Heart left ventricle (tissue), 16 donors: ENCODE measurements around the gene PARP8. TPM values are rescaled to one million over a fixed set of nuclear protein-coding genes. Genes with fewer than 3 reads are reported as not detected.

ENCODE experiments used
- ATAC-seq, 4 donors: fragments of 200-7000 bp; cut with Tn5 transposase; one replicate each; pipeline ENCODE4 v1.9.1; 2020 to 2022; ENCODE audit warnings: moderate library complexity in 4 of 4, mild to moderate bottlenecking in 3 of 4, moderate number of reproducible peaks in 1 of 4
- DNase-seq, 5 donors: peaks; one replicate each; pipeline ENCODE4 v3.0.0-alpha.2; 2020
- H3K27ac ChIP-seq, 12 donors: fragments of 200-600 bp; sonication (generic) in 4 of 12; one replicate each; pipeline versions ENCODE4 v1.5.0 to v1.8.0; 2016 to 2022; ENCODE audit warnings: mild to moderate bottlenecking in 2 of 12
- H3K27me3 ChIP-seq, 9 donors: fragments of 200-600 bp; sonication (generic) in 2 of 9; one replicate each; pipeline versions ENCODE4 v1.5.1 to v1.8.0; 2016 to 2022; ENCODE audit warnings: mild to moderate bottlenecking in 3 of 9
- H3K36me3 ChIP-seq, 9 donors: fragments of 200-600 bp; sonication (generic) in 2 of 9; one replicate each; pipeline versions ENCODE4 v1.5.0 to v1.8.0; 2018 to 2022; ENCODE audit warnings: mild to moderate bottlenecking in 2 of 9
- H3K4me1 ChIP-seq, 12 donors: fragments of 200-600 bp; sonication (generic) in 4 of 12; one replicate each; pipeline versions ENCODE4 v1.5.0 to v1.8.0; 2016 to 2022; ENCODE audit warnings: mild to moderate bottlenecking in 3 of 12
- H3K4me3 ChIP-seq, 12 donors: fragments of 200-600 bp; sonication (generic) in 4 of 12; one replicate each; pipeline versions ENCODE4 v1.5.0 to v1.8.0; 2017 to 2022; ENCODE audit warnings: mild to moderate bottlenecking in 9 of 12, moderate library complexity in 4 of 12
- H3K9me3 ChIP-seq, 12 donors: fragments of 200-600 bp; sonication (generic) in 4 of 12; one replicate each; pipeline versions ENCODE4 v1.5.0 to v1.8.0; 2016 to 2022; ENCODE audit warnings: mild to moderate bottlenecking in 1 of 12
- CTCF ChIP-seq, 12 donors: fragments of 200-600 bp; sonication (generic) in 4 of 12; IDR thresholded peaks; one replicate each; pipeline versions ENCODE4 v1.5.0 to v1.8.0; 2018 to 2022; ENCODE audit warnings: antibody characterized with exemption in 12 of 12, mild to moderate bottlenecking in 5 of 12
- POLR2A ChIP-seq, 2 donors: fragments of 450-650 bp; IDR thresholded peaks; one replicate each; pipeline ENCODE4 v1.6.1; 2017; ENCODE audit warnings: antibody characterized with exemption in 2 of 2, mild to moderate bottlenecking in 2 of 2, moderate library complexity in 2 of 2
- WGBS, 4 donors: extraction: QIAGEN DNeasy Blood & Tissue Kit in 2 of 4; methylation state at CpG; one replicate each; pipeline versions ENCODE4 v1.1.5 to v1.1.7; 2013 to 2018; 5-methylcytosine and 5-hydroxymethylcytosine counted together
- intact Hi-C, 10 donors: fragments of 100-400 bp; cut with DNase I; formaldehyde crosslinking; loops; one replicate each; pipeline versions ENCODE4 v1.11.1 to v1.14.2; 2022
- polyA plus RNA-seq, 2 donors: library from polyadenylated mRNA; stranded (reverse); fragments of 200-250 nt; gene quantifications; one replicate each; pipeline ENCODE4 v1.2.3, GENCODE V29; 2013
- total RNA-seq, 9 donors: library from RNA; depleted of rRNA in 2 of 9; stranded (reverse); fragments of >200 nt in 2 of 9; fragmentation: NEBNext Ultra II Directional in 3 of 9; extraction: Animal tissue kit (Norgen Biotek cat#: 25700) in 3 of 9; gene quantifications; one replicate each; pipeline versions ENCODE4 v1.1.0 to v1.2.4, GENCODE V29; 2016 to 2023
- donor health status: ischemic (EF 13 %, LVEDD 7.1; RV severe dilation, severe dysfunction).
- donor health status: healthy with polysubstance abuse.
- donor health status: DM: no; HTN: yes; CAD: no.
- donor health status: DM: no; HTN: no; CAD: no.
- donor health status: ischemic (EF 25% LVEDD 6.9; RV normal size, moderate dysfunction).
- donor health status: ischemic (EF 25% LVEDD 5.7; RV mildly dilated, moderate dysfunction).
- donor health status: healthy.
- donor health status: DM: yes; HTN: yes; CAD: no.
- donor health status: ischemic (EF 35%, LVEDD 5.7; RV mildly dilated, moderate dysfunction).
- donor health status: nonischemic (EF 11% LVEDD 7.7; RV severe dilation, severe dysfunction).
- donor health status: DM: yes; HTN: yes; CAD: no.
- donor health status: PGD.
- donor health status: ischemic (EF 29% LVEDD 5.4; RV normal size, mild dysfunction).
- donor health status: nonischemic (EF 23%, LVEDD 6.1; RV moderate dilation, normal function).

PARP8 gene
- total and polyA plus RNA-seq, 11 donors: 1.6 to 22.5 (median 6.0) TPM

DNA sequence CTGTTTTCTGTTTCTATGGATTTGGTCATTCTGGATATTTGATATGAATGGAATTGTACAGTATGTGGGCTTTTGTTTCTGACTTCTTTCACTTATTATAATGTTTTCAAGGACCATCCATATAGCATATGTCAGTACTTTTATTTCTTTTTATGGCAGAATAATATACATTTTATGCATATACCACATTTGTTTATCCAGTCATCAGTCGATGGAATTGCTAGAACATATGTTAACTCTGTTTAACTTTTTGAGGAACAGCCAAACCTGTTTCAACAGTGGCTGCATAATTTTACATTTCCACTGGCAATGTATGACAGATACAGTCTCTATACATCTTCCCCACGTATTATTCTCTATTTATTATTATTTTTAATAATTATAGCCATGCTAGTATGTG lies 131.6 kb downstream of the PARP8 start:
- intact Hi-C loops: no loop called here
- H3K27me3 ChIP-seq: no peaks in the 10 kb centered on the region
- peaks cover 0 to 40% (median 13%) of the 10 kb centered on the region in 9 donors for H3K36me3 ChIP-seq
- TF ChIP-seq POLR2A (IDR thresholded peaks at IDR 0.05): no peak
- no peak for TF ChIP-seq CTCF (IDR thresholded peaks at IDR 0.05)
- H3K27ac ChIP-seq: no peak overlapping the region
- peaks cover 0 to 13% (median 7%) of the 10 kb centered on the region in 12 donors for H3K9me3 ChIP-seq
- WGBS, 4 donors: 87 to 92% (median 91%) methylated on average over 2 of the region's 2 CpGs
- H3K4me1 ChIP-seq: no peaks in the 10 kb centered on the region
- H3K4me3 ChIP-seq: no peak overlapping the region
- DNase-seq (no peak), ATAC-seq (no peak)

DNA sequence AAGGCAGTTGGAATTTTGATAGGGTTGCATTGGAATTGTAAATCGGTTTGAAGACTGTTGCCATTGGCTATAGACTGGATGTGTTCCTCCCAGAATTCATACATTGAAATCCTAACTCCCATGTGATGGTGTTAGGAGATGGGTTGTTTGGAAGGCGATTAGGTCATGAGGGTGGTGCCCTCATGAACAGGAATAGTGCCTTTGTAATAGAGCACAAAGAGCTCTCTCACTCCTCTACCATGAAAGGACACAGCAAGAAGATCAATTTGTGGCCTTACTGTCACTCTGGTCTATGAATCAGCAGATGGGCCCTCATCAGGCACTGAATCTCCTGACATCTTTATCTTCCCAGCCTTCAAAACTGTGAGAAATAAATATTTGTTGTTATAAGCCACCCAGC lies 133.2 kb downstream of the PARP8 start:
- Histone ChIP-seq H3K27me3 (no peaks in the 10 kb centered on the region), H3K9me3 (peaks cover 0 to 24% (median 10%) of the 10 kb centered on the region in 12 donors), H3K4me1 (no peaks in the 10 kb centered on the region), H3K36me3 (peaks cover 0 to 34% (median 9%) of the 10 kb centered on the region in 9 donors), H3K4me3 (no peak overlapping the region), H3K27ac (no peak overlapping the region)
- DNase-seq (no peak), ATAC-seq (no peak)
- TF ChIP-seq POLR2A (IDR thresholded peaks at IDR 0.05) (no peak), CTCF (IDR thresholded peaks at IDR 0.05) (no peak)
- intact Hi-C loops: no loop called here
- WGBS, 4 donors: 90 to 95% (median 93%) methylated on average over 2 of the region's 2 CpGs

DNA sequence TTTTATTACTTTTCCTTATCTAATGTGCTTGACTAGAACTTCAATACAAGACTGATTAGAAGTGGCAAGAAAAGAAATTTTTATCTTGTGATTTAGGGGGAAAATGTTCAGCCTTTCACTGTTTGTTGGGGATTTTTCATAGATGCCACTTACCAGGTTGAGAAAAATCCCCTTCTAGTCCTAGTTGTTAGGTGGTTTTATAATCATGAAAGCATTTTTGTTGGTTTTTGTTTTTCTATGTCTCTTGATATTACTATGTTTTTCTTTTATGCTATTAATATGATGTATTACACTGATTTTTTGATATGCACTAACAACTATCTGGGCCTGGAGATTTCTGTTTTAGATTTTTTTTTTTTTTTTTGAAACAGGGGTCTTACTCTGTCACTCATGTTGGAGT lies 134.0 kb downstream of the PARP8 start:
- Histone ChIP-seq H3K4me1 (no peaks in the 10 kb centered on the region), H3K9me3 (peaks cover 0 to 24% (median 10%) of the 10 kb centered on the region in 12 donors), H3K36me3 (peaks cover 0 to 25% (median under 1%) of the 10 kb centered on the region in 9 donors), H3K27me3 (no peaks in the 10 kb centered on the region), H3K4me3 (no peak overlapping the region), H3K27ac (no peak overlapping the region)
- intact Hi-C loops: no loop called here
- ATAC-seq (no peak), DNase-seq (no peak)
- TF ChIP-seq CTCF (IDR thresholded peaks at IDR 0.05) (no peak), POLR2A (IDR thresholded peaks at IDR 0.05) (no peak)

- 30 to 41% (median 35%) methylated on average over 2 of the region's 2 CpGs for WGBS, 4 donors
- ATAC-seq: peak; percentile 47 to 80 (median 67)
- H3K27ac ChIP-seq: peak overlapping the region in 2 of 12 donors; percentile 41 to 49
These were observed 141.2 kb downstream of the PARP8 start for GRCh38 chr5:50807661-50808060.

More at GRCh38 chr5:50807661-50808060, 141.2 kb downstream of the PARP8 start:
- TF ChIP-seq CTCF (IDR thresholded peaks at IDR 0.05) (no peak), POLR2A (IDR thresholded peaks at IDR 0.05) (no peak)
- peaks cover 0 to 22% (median 7%) of the 10 kb centered on the region in 12 donors for H3K9me3 ChIP-seq
- H3K4me1 ChIP-seq: peaks cover 0 to 13% (median 0%) of the 10 kb centered on the region in 12 donors
- DNase-seq: no peak
- H3K27me3 ChIP-seq: no peaks in the 10 kb centered on the region
- intact Hi-C loops: no loop called here
- peaks cover 0 to 16% (median 0%) of the 10 kb centered on the region in 9 donors for H3K36me3 ChIP-seq
- no peak overlapping the region for H3K4me3 ChIP-seq
